Measurements from ENCODE around the gene NEUROG1.

The NEUROG1 gene

GRCh38 chr5:135565266-135565665, 29.5 kb upstream of the NEUROG1 start:
- in situ Hi-C loops (cut with HindIII; ENCODE audit: low sequenced_read_pairs): no loop called here

- in situ Hi-C loops (cut with HindIII; ENCODE audit: low sequenced_read_pairs): no loop called here
These were observed 28.6 kb upstream of the NEUROG1 start for GRCh38 chr5:135564331-135564730.

DNA sequence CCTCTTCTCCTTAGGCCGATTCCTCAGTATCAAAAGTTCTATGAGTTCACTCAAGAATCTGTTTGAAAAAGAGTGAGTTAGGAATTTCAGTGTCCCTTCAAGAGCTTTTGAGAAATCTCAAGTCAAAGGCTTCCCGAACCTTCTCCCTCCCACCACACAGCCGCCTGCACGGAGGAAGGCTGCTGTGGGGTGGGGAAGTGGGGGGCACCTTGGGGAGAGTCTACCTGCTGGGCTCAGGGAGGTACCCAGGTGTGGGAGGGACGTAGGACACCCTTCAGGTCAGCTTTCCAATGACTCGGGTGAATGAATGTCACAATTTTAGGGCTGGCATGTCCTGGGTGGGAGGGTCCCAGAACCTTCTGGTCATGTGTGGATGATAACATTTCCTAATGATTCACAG, 25.5 kb upstream of the NEUROG1 start:
- in situ Hi-C loops (cut with HindIII; ENCODE audit: low sequenced_read_pairs): no loop called here

GRCh38 chr5:135560858-135561257, 25.1 kb upstream of the NEUROG1 start:
- in situ Hi-C loops (cut with HindIII; ENCODE audit: low sequenced_read_pairs): no loop called here

DNA sequence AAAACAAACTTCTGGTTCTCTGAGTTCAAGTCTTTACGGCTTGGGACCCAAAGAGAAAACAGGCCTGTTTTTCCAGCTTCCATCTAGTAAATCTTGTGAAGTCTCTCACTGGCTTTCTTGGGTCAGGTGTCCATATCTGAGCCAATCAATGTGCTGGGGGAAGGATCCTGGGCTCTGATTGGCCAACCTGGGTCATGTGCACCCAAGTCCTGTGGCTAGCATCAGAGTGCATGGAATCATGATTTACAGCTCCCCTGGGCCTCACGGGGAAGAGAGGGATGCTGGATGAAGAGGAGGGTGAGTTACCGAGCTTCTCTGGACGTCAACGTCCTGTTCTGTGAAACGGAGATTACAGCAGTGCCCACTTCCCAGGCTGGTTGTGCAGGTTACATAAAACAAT, 23.6 kb upstream of the NEUROG1 start:
- in situ Hi-C loops (cut with HindIII; ENCODE audit: low sequenced_read_pairs): no loop called here

- in situ Hi-C loops (cut with HindIII; ENCODE audit: low sequenced_read_pairs): no loop called here
These were observed 21.5 kb upstream of the NEUROG1 start for GRCh38 chr5:135557076-135557838.

GRCh38 chr5:135556620-135557019, 20.9 kb upstream of the NEUROG1 start:
- in situ Hi-C loops (cut with HindIII; ENCODE audit: low sequenced_read_pairs): no loop called here

- in situ Hi-C loops (cut with HindIII; ENCODE audit: low sequenced_read_pairs): no loop called here
These were observed 19.8 kb upstream of the NEUROG1 start for GRCh38 chr5:135555530-135555929.

GRCh38 chr5:135553688-135554462, 18.1 kb upstream of the NEUROG1 start:
- in situ Hi-C loops (cut with HindIII; ENCODE audit: low sequenced_read_pairs): loop anchor here (5.0 kb wide), 1 partner anchor 92 kb away; no protein-coding TSS in a partner anchor

GRCh38 chr5:135551593-135552447, 16.1 kb upstream of the NEUROG1 start:
- in situ Hi-C loops (cut with HindIII; ENCODE audit: low sequenced_read_pairs): loop anchor here (5.0 kb wide), 1 partner anchor 90 kb away; no protein-coding TSS in a partner anchor

- in situ Hi-C loops (cut with HindIII; ENCODE audit: low sequenced_read_pairs): no loop called here
These were observed 13.6 kb upstream of the NEUROG1 start for GRCh38 chr5:135549413-135549812.

DNA sequence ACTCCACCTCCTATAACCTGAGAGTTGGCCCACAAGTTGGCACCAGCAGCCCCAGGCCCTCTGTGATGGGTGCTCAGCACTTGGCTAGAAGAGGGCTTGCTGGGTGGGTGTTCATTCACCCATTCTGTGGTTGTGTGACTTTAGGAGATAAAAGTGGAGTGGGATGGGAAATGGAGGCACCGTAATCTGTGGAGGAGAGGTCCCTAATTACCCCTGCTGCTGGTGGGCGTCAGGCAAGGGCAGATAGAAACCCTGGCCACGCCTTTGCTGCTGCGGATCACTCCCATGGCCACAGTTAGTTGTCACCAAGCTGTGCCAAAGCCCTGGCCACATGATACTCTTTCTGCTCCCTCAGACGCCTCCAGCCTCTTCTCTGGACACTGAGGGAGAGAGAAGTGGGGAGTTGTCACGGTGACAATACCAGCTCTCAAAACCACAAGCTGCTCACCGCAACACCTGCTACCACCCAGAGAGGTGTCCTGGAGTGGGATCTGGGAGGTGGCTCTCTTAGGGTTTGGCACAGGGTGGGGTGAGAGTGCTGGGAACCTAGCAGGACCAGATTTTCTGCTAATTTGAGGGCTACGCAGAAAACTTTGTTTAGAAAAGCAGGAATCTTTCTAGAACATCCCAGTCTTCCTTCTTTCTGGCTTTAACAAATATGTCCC, 12.0 kb upstream of the NEUROG1 start:
- in situ Hi-C loops (cut with HindIII; ENCODE audit: low sequenced_read_pairs): no loop called here

GRCh38 chr5:135546912-135547311, 11.1 kb upstream of the NEUROG1 start:
- in situ Hi-C loops (cut with HindIII; ENCODE audit: low sequenced_read_pairs): no loop called here

DNA sequence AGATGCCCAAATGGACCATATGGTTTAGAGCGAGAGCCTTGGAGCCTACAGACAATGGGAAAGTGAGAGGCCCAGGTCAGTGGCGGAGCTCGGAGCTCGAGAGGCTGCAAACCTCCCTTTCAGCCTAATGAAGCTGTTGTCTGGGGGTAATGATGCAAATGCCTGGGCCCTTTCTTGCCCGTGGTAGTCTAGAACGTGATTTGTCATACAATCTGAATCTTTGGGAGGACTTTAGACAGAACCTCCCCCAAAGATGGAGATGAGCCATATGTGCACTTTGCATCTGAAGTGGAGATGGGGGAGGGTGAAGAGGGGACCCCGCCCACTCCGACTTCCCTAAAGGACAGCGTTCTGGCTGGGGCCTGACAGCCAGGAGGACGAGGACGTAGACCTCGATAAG, 10.3 kb upstream of the NEUROG1 start:
- in situ Hi-C loops (cut with HindIII; ENCODE audit: low sequenced_read_pairs): no loop called here

GRCh38 chr5:135545099-135545498, 9.3 kb upstream of the NEUROG1 start:
- in situ Hi-C loops (cut with HindIII; ENCODE audit: low sequenced_read_pairs): no loop called here

DNA sequence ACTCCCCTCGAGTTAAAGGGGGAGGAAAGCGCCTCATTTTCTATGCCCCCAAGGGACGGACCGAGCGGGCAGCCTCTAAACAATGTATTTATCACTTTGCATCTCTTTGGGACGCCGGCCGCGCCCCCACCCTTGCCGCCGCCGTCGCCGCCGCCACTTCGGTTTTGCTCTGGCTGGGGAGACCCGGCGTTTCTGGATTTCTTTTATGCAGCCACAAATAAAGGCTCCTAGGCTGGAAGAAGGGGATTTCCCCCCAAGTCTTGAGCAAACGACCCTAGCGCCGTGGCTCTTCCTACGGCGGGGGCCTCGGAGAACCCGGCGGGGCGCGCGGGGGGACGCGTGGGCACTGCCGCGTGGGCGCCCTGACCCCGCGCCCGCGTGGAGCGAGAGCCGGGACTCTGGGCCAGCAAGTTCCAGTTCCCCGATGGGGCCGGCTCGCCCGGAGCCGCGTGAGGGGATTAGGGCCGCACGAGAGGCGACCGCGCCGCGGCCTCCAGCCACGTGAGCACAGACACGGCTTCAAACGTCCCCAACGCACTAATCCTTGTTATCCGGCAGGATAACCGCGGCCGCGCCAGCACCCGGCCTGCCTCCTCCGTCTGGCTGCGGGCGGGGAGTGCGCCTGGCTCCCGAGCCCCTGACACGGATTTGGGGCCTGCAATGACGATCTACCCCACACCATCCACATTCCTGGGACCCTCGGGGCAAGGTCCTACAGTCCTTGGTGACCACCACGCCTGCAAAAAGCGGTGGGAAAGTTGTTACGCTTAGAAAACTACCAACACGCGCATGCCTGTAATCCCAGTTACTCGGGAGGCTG, 7.9 kb upstream of the NEUROG1 start:
- in situ Hi-C loops (cut with HindIII; ENCODE audit: low sequenced_read_pairs): no loop called here

DNA sequence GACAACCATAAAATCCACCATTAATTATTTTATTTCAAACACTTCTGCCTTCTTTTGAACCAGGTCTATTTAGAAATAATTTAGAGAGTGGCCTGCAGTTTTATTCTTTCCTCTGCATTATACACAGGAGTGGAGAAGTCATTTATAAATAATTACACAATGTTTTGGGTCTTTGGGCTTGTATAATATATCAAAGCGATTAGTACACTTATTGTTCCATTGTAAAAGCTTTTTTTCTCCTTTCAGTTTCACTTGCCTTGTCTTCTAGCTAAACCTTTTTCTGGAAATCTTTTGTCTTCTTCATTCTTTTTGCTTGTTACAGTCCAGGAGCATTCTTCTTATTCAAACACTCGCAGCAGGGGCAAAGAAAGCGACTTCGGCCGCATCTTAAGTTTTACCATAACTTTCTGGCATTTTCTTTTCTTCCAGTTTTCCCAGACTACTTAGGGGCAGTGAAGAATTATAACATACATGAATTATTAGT, 7.3 kb upstream of the NEUROG1 start:
- in situ Hi-C loops (cut with HindIII; ENCODE audit: low sequenced_read_pairs): no loop called here

DNA sequence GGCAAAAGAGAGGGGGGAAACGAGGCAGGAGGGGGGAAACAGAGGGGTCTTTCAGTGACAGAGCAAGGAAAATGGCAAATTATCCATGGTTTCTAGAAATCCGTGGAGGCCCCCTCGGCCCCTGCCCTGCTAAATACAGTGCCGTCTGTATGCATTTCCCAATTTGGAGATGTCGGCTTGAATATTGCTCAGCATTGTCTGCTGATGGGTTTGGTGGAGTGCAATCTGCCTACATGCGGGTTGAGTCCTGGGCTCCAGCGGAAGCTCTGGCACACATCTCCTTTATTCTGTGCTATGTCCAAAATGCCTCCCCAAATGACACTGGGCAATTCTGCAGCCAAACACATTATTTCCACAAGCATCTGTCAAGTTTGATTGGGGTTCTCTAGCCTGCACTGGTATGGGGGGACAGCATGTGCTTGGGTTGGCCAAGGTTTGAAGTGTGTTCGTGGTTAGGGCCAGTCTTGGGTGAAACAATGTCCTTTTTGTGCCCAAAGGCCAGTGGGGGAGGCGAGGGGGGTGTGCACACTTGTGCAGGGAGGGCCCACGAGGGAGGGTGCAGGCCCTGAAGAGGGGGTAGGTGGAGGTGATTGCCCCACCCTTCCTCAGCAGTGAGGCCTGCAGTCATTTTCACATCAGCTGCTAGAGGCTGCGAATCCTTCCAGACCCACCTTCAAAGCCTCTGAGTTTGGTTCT, 6.2 kb upstream of the NEUROG1 start:
- in situ Hi-C loops (cut with HindIII; ENCODE audit: low sequenced_read_pairs): no loop called here

DNA sequence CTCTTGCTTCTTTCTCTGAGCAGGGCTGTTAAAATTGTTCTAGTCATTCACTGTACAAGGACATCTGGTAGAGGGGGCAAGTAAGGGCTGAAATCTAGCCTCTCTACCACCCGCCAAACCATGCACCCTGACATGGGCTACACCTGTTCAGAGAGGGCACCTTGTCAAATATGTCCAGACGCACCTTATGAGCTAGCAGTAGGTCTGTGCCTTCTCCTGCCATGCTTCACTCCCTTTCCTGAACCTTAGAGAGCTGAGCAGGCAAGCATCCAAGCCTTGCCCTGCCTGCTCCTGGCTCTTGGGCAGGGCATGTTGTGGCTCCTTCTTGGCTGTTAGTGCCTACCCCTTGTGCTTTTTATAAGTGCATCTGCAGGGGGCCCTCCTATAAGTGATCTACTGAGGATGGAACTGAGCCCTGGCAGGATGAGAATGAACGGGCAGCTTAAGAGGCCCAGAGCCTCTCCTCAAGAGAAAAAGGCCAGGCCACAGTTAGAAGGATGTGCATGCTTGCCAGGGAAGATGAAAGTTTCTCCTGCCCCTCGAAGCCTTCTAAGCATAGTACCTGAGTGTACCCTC, 3.8 kb upstream of the NEUROG1 start:
- in situ Hi-C loops (cut with HindIII; ENCODE audit: low sequenced_read_pairs): no loop called here
